GM12878 (cell line): Measurements from ENCODE around the gene IL4I1. TPM values are rescaled to one million over a fixed set of nuclear protein-coding genes. Genes with fewer than 3 reads are reported as not detected.

ENCODE experiments used
- ATAC-seq: fragments of 200-7000 bp; cut with Tn5 transposase; 3 replicates; pipeline ENCODE4 v1.9.1; 2020; ENCODE audit warnings: mild to moderate bottlenecking, moderate library complexity
- BruUV-seq: library from RNA; stranded (reverse); fragments of 400-500 nt; replicated peaks from 2 replicates; lab custom pipeline; 2021; lab: Mats Ljungman, UMichigan
- CTCF ChIA-PET: fragments of 300-600 bp; sonication (Branson Sonifier 250); formaldehyde crosslinking; extraction: SDS; loops from one replicate; lab custom pipeline; 2021; ENCODE audit warnings: inconsistent platforms; lab: Yijun Ruan, JAX
- POLR2A ChIA-PET: fragments of 350-600 bp; formaldehyde crosslinking; extraction: SDS; loops from one replicate; lab custom pipeline; 2021; ENCODE audit warnings: inconsistent platforms; lab: Charles Lee
- RAD21 ChIA-PET: fragments of 300-600 bp; sonication (Branson Sonifier 250); formaldehyde crosslinking; loops from one replicate; lab custom pipeline; 2023; ENCODE audit warnings: antibody characterized with exemption; ENCODE audit not compliant: unreplicated experiment; lab: Charles Lee
- SMC1A ChIA-PET: fragments of 300-600 bp; sonication (Branson Sonifier 250); formaldehyde crosslinking; loops from one replicate; lab custom pipeline; 2023; ENCODE audit not compliant: unreplicated experiment, uncharacterized antibody; lab: Charles Lee
- DNase-seq: peaks from one replicate; pipeline ENCODE4 v3.0.0-alpha.2; 2011; ENCODE audit warnings: low read depth, low spot score
- FAIRE-seq: peaks from 3 replicates; lab custom pipeline; 2011; peaks lifted over from hg19 to GRCh38; lab: Jason Lieb, UNC
- H2AFZ ChIP-seq: 2 replicates; pipeline ENCODE4 v1.6.0; 2011; ENCODE audit warnings: low read depth, low read length, control low read depth; ENCODE audit not compliant: control insufficient read depth
- H3K27ac ChIP-seq: 2 replicates; pipeline ENCODE4 v1.5.1; 2011; ENCODE audit warnings: control low read depth; ENCODE audit not compliant: control insufficient read depth, insufficient read depth
- H3K27me3 ChIP-seq, 2 experiments: replicated peaks in 1 of 2; 2 replicates each; pipeline versions ENCODE4 v1.6.0 to v1.6.1; 2011; ENCODE audit warnings: low read length in 1 of 2; ENCODE audit not compliant: control insufficient read depth in 2 of 2, insufficient read depth in 2 of 2
- H3K36me3 ChIP-seq, 2 experiments: 2 replicates each; pipeline ENCODE4 v1.5.1; 2011; ENCODE audit warnings: low read length in 1 of 2; ENCODE audit not compliant: control insufficient read depth in 2 of 2, insufficient read depth in 2 of 2
- H3K4me1 ChIP-seq: 2 replicates; pipeline ENCODE4 v1.6.1; 2011; ENCODE audit warnings: mild to moderate bottlenecking, low read length, moderate library complexity, mixed read lengths; ENCODE audit not compliant: control insufficient read depth, insufficient read depth
- H3K4me2 ChIP-seq: 2 replicates; pipeline ENCODE4 v1.6.0; 2011; ENCODE audit warnings: control low read depth; ENCODE audit not compliant: control insufficient read depth, insufficient read depth
- H3K4me3 ChIP-seq: fragments of 200-600 bp; sonication (generic); 2 replicates; pipeline ENCODE4 v1.5.1; 2016
- H3K79me2 ChIP-seq: 2 replicates; pipeline ENCODE4 v1.6.0; 2011; ENCODE audit warnings: low read length; ENCODE audit not compliant: control insufficient read depth, insufficient read depth
- H3K9ac ChIP-seq: 2 replicates; pipeline ENCODE4 v1.8.0; 2011; ENCODE audit warnings: low read length, control low read depth, mixed read lengths; ENCODE audit not compliant: control insufficient read depth, insufficient read depth
- H3K9me3 ChIP-seq: replicated peaks from 3 replicates; pipeline ENCODE4 v1.5.1; 2011; ENCODE audit warnings: mild to moderate bottlenecking, low read length; ENCODE audit not compliant: control insufficient read depth, insufficient read depth
- H4K20me1 ChIP-seq: 2 replicates; pipeline ENCODE4 v1.6.0; 2011; ENCODE audit not compliant: control insufficient read depth, insufficient read depth
- CEBPB ChIP-seq, 2 experiments: fragments of 150-350 bp in 1 of 2; IDR thresholded peaks; 2 replicates each; pipeline ENCODE4 v1.6.1; 2012 to 2014; ENCODE audit warnings: low read depth in 2 of 2, low read length in 2 of 2, borderline replicate concordance in 1 of 2, inconsistent platforms in 1 of 2
- DPF2 ChIP-seq: fragments of 450-650 bp; IDR thresholded peaks from 2 replicates; pipeline ENCODE4 v1.6.1; 2017; ENCODE audit warnings: mild to moderate bottlenecking
- EP300 ChIP-seq, 2 experiments: fragments of 150-350 bp in 1 of 2; IDR thresholded peaks; 2 replicates each; pipeline ENCODE4 v1.6.1; 2011 to 2012; ENCODE audit warnings: low read depth in 2 of 2, low read length in 2 of 2, borderline replicate concordance in 1 of 2, improper control_type of control experiment in 1 of 2, inconsistent platforms in 1 of 2; ENCODE audit not compliant: control insufficient read depth in 1 of 2
- KLF5 ChIP-seq: fragments of 450-650 bp; IDR thresholded peaks from 2 replicates; pipeline ENCODE4 v1.6.1; 2014; ENCODE audit warnings: mild to moderate bottlenecking; ENCODE audit not compliant: partially characterized antibody
- MTA2 ChIP-seq: fragments of 450-650 bp; IDR thresholded peaks from 2 replicates; pipeline ENCODE4 v1.6.1; 2016; ENCODE audit warnings: low read depth, mild to moderate bottlenecking, moderate library complexity
- NFYA ChIP-seq: IDR thresholded peaks from 2 replicates; pipeline ENCODE4 v1.6.1; 2011; ENCODE audit warnings: low read depth, mild to moderate bottlenecking, low read length, improper control_type of control experiment, borderline replicate concordance
- PAX8 ChIP-seq: fragments of 450-650 bp; IDR thresholded peaks from 2 replicates; pipeline ENCODE4 v1.6.1; 2017; ENCODE audit warnings: mild to moderate bottlenecking, moderate library complexity
- PML ChIP-seq: IDR thresholded peaks from 2 replicates; pipeline ENCODE4 v1.6.1; 2012; ENCODE audit warnings: low read length, inconsistent platforms
- SMC3 ChIP-seq: IDR thresholded peaks from 2 replicates; pipeline ENCODE4 v1.6.1; 2011; ENCODE audit warnings: low read length, improper control_type of control experiment, borderline replicate concordance
- SUPT20H ChIP-seq: IDR thresholded peaks from 2 replicates; pipeline ENCODE4 v1.6.1; 2011; ENCODE audit warnings: low read depth, mild to moderate bottlenecking, low read length, moderate library complexity, borderline replicate concordance; ENCODE audit not compliant: control insufficient read depth
- TCF7 ChIP-seq: IDR thresholded peaks from 2 replicates; pipeline ENCODE4 v1.6.1; 2014; ENCODE audit warnings: antibody characterized with exemption, borderline replicate concordance
- ZNF217 ChIP-seq: fragments of 450-650 bp; IDR thresholded peaks from 2 replicates; pipeline ENCODE4 v1.6.1; 2017; ENCODE audit warnings: antibody characterized with exemption, mild to moderate bottlenecking
- ZNF274 ChIP-seq: IDR thresholded peaks from one replicate; pipeline ENCODE4 v1.8.0; 2011; ENCODE audit not compliant: insufficient read length, insufficient read depth
- ZZZ3 ChIP-seq: IDR thresholded peaks from 2 replicates; pipeline ENCODE4 v1.6.1; 2011; ENCODE audit warnings: low read depth; ENCODE audit not compliant: control insufficient read depth, insufficient read length
- WGBS: methylation state at CpG from one replicate; pipeline ENCODE4 v1.1.6; 2016; ENCODE audit warnings: low lambda C conversion rate; ENCODE audit not compliant: insufficient replicate concordance, insufficient coverage; ENCODE audit errors: missing lambda C conversion rate; 5-methylcytosine and 5-hydroxymethylcytosine counted together
- in situ Hi-C: fragments of 300-500 bp; cut with MboI; formaldehyde crosslinking; loops from 9 replicates; pipeline ENCODE4 v1.14.3; 2018; ENCODE audit warnings: mixed read lengths
- intact Hi-C: fragments of 100-400 bp; cut with micrococcal nuclease; formaldehyde crosslinking; loops from one replicate; pipeline ENCODE4 v1.14.2; 2022; ENCODE audit not compliant: unreplicated experiment
- polyA plus RNA-seq, 11 experiments: library from polyadenylated mRNA; depleted of rRNA in 4 of 11; unstranded in 6 of 11; stranded (reverse) in 5 of 11; fragments of >200 nt; fragmentation: Nextera tagmentation in 4 of 11; fragmentation: Illumina TruSeq in 1 of 11; extraction: Ambion mirVana in 4 of 11; extraction: Trizol in 1 of 11; gene quantifications; 1 replicate in 1 of 11; 2 replicates in 10 of 11; pipeline versions ENCODE4 v1.2.1 to v1.2.3, GENCODE V29; 2011 to 2016; ENCODE audit warnings: inconsistent platforms in 2 of 11, missing spikeins in 2 of 11, low read depth in 1 of 11
- total RNA-seq, 4 experiments: library from RNA; depleted of rRNA in 3 of 4; stranded (reverse); fragments of >200 nt in 3 of 4; fragmentation: Illumina TruSeq in 1 of 4; extraction: Trizol in 1 of 4; gene quantifications; 2 replicates each; pipeline versions ENCODE4 v1.2.1 to v1.2.3, GENCODE V29; 2013 to 2021
- TF ChIP-seq, protein P1 (sequence below): fragments of 450-650 bp; formaldehyde crosslinking; IDR thresholded peaks from 2 replicates; pipeline ENCODE4 v1.4.0; 2022; ENCODE audit warnings: mild to moderate bottlenecking, moderate library complexity
- TF ChIP-seq, protein P2 (sequence below): fragments of 450-650 bp; conservative IDR thresholded peaks from 2 replicates; pipeline ENCODE4 v1.6.1; 2017; ENCODE audit warnings: mild to moderate bottlenecking, moderate library complexity
- TF ChIP-seq, protein P3 (sequence below): fragments of 450-650 bp; IDR thresholded peaks from 2 replicates; pipeline ENCODE4 v1.6.1; 2017; ENCODE audit warnings: mild to moderate bottlenecking

The IL4I1 gene
- total and polyA plus RNA-seq, 10 of the 15 experiments (the other 5 are each of a cell fraction or from before 2014, with no cell fraction given) = 0.62 to 83.8 (median 42.8) TPM

DNA sequence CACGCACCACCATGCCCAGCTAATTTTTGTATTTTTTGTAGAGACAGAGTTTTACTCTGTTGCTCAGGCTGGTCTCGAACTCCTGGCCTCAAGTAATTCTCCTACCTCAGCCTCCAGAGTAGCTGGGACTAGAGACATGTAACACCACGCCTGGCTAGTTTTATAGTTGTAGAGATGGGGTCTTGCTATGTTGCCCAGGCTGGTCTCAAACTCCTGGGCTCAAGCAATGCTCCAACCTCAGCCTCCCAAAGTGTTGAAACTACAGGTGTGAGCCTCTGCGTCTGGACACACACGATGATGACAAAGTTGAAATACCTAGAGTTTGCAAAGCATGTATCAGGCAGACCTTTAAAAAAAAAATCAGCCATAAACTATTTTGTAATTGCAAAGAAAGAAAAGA lies 50.3 kb downstream of the IL4I1 start:
- WGBS = 50% methylated on average over 5 of the region's 5 CpGs
- Histone ChIP-seq H3K4me2 (no peak overlapping the region), H3K9me3 (peaks cover 5% of the 10 kb centered on the region; the same call in 2 of the 3 replicates)
- TF ChIP-seq SMC3 = no peak
- no peak for TF ChIP-seq PML
- no peak for TF ChIP-seq EP300 (IDR thresholded peaks at IDR 0.05; ENCODE audit: borderline replicate concordance in 1 of 2, control insufficient read depth in 1 of 2, low read depth in 2 of 2, low read length in 2 of 2)
- no peak for TF ChIP-seq NFYA
- no peak for TF ChIP-seq KLF5
- TF ChIP-seq ZZZ3 = no peak
- no peak for TF ChIP-seq ZNF274
- no peak for TF ChIP-seq ZNF217
- no peak for TF ChIP-seq MTA2
- TF ChIP-seq, protein P1, sequence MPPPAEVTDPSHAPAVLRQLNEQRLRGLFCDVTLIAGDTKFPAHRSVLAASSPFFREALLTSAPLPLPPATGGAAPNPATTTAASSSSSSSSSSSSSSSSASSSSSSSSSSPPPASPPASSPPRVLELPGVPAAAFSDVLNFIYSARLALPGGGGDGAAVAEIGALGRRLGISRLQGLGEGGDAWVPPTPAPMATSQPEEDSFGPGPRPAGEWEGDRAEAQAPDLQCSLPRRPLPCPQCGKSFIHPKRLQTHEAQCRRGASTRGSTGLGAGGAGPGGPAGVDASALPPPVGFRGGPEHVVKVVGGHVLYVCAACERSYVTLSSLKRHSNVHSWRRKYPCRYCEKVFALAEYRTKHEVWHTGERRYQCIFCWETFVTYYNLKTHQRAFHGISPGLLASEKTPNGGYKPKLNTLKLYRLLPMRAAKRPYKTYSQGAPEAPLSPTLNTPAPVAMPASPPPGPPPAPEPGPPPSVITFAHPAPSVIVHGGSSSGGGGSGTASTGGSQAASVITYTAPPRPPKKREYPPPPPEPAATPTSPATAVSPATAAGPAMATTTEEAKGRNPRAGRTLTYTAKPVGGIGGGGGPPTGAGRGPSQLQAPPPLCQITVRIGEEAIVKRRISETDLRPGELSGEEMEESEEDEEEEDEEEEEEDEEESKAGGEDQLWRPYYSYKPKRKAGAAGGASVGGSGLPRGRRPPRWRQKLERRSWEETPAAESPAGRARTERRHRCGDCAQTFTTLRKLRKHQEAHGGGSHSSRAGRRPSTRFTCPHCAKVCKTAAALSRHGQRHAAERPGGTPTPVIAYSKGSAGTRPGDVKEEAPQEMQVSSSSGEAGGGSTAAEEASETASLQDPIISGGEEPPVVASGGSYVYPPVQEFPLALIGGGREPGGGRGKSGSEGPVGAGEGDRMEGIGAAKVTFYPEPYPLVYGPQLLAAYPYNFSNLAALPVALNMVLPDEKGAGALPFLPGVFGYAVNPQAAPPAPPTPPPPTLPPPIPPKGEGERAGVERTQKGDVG (CRISPR knock-in tag) = no peak
- TF ChIP-seq, protein P2, sequence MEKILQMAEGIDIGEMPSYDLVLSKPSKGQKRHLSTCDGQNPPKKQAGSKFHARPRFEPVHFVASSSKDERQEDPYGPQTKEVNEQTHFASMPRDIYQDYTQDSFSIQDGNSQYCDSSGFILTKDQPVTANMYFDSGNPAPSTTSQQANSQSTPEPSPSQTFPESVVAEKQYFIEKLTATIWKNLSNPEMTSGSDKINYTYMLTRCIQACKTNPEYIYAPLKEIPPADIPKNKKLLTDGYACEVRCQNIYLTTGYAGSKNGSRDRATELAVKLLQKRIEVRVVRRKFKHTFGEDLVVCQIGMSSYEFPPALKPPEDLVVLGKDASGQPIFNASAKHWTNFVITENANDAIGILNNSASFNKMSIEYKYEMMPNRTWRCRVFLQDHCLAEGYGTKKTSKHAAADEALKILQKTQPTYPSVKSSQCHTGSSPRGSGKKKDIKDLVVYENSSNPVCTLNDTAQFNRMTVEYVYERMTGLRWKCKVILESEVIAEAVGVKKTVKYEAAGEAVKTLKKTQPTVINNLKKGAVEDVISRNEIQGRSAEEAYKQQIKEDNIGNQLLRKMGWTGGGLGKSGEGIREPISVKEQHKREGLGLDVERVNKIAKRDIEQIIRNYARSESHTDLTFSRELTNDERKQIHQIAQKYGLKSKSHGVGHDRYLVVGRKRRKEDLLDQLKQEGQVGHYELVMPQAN = no peak
- TF ChIP-seq, protein P3, sequence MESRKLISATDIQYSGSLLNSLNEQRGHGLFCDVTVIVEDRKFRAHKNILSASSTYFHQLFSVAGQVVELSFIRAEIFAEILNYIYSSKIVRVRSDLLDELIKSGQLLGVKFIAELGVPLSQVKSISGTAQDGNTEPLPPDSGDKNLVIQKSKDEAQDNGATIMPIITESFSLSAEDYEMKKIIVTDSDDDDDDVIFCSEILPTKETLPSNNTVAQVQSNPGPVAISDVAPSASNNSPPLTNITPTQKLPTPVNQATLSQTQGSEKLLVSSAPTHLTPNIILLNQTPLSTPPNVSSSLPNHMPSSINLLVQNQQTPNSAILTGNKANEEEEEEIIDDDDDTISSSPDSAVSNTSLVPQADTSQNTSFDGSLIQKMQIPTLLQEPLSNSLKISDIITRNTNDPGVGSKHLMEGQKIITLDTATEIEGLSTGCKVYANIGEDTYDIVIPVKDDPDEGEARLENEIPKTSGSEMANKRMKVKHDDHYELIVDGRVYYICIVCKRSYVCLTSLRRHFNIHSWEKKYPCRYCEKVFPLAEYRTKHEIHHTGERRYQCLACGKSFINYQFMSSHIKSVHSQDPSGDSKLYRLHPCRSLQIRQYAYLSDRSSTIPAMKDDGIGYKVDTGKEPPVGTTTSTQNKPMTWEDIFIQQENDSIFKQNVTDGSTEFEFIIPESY = no peak
- TF ChIP-seq PAX8 = no peak
- TF ChIP-seq CEBPB (IDR thresholded peaks at IDR 0.05; ENCODE audit: borderline replicate concordance in 1 of 2, low read depth in 2 of 2, low read length in 2 of 2) = no peak
- TF ChIP-seq TCF7 = no peak
- no peak for TF ChIP-seq SUPT20H
- no peak for TF ChIP-seq DPF2

More for the DNA sequence above, 50.3 kb downstream of the IL4I1 start:
- Histone ChIP-seq H2AFZ (no peak overlapping the region), H3K36me3 (no peaks in the 10 kb centered on the region; a peak in 1 of 4 replicates), H3K4me3 (no peak overlapping the region), H3K4me1 (peaks cover 32% of the 10 kb centered on the region), H4K20me1 (no peaks in the 10 kb centered on the region), H3K79me2 (no peaks in the 10 kb centered on the region), H3K9ac (no peak overlapping the region), H3K27ac (no peak overlapping the region), H3K27me3 (no peaks in the 10 kb centered on the region)
- no peak for DNase-seq
- ChIA-PET SMC1A (interaction anchor here (1.7 kb wide), 1 partner anchor 23 kb away, joined by 3 read pairs; no protein-coding TSS in a partner anchor), RAD21 (no interaction called here), CTCF (interaction anchor here (0.7 kb wide), 1 partner anchor 487 kb away, joined by 4 read pairs; no protein-coding TSS in a partner anchor), POLR2A (interaction anchor here (0.6 to 2.7 kb wide), 2 partner anchors 23 to 61 kb away, joined by 3 to 12 read pairs; no protein-coding TSS in a partner anchor)
- ATAC-seq = no peak
- in situ Hi-C loops (no loop called here), intact Hi-C loops (no loop called here)
- BruUV-seq = no TSS peak
- no peak for FAIRE-seq
